OCI-LY1 (cell line): ENCODE results near the gene MED13L.

Source experiments
- CTCF ChIP-seq: fragments of 200-600 bp; sonication (generic), shearing (Covaris generic); IDR thresholded peaks from 2 replicates; pipeline ENCODE4 v1.5.1; 2017; ENCODE audit warnings: mild to moderate bottlenecking, antibody characterized with exemption, low read length, moderate library complexity, mixed read lengths
- EZH2 ChIP-seq: fragments of 200-600 bp; sonication (generic), shearing (Covaris generic); IDR thresholded peaks from 2 replicates; pipeline ENCODE4 v1.8.0; 2017; ENCODE audit warnings: borderline replicate concordance, mixed run types, mild to moderate bottlenecking, antibody characterized with exemption, low read length, moderate library complexity, mixed read lengths

GRCh38 chr12:116293687-116294453 is 16.4 kb upstream of the MED13L start:
- TF ChIP-seq CTCF (no peak), EZH2 (no peak)
